Measurements from ENCODE around the gene PABPN1L. TPM values are rescaled to one million over a fixed set of nuclear protein-coding genes. Genes with fewer than 3 reads are reported as not detected.

PABPN1L gene
- total and polyA plus RNA-seq, 2 of the 4 experiments (the other 2 are of a cell fraction), result not detected

DNA sequence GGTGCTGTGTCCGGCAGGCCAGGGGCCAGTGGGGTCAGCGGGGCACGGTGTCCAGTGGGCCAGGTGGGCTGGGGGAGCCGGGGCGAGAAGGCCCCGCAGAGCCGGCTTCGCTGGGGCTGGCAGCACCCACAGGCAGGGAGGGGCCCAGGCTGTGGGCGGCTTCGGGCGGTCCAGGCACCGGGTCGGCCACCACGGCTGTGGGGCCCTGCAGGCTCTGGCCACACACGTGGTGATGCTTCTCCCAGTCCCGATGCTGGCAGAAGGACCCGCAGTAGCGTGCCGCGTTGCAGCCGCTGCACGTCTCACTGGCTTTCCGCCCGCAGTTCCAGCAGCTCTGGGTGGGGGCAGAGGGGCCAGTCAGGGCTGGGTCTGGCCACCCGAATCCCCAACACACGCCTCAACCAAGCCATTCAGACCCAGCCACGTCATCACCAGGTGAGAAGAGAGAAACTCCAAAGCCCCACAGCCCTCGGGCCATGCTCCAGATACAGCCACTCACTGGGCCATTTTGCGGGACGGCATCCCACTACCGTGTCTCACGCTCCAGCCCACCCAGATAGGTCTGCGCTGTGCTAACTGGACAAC, 10.6 kb upstream of the PABPN1L start:
- H3K9ac ChIP-seq (ENCODE audit: low read depth, low read length), result no peak overlapping the region
- H3K79me1 ChIP-seq (ENCODE audit: low read depth in 1 of 2, low read length in 2 of 2), result no peaks in the 10 kb centered on the region
- no peak for TF ChIP-seq FOS (IDR thresholded peaks at IDR 0.05; ENCODE audit: low read depth, low read length)
- TF ChIP-seq RCOR1 (IDR thresholded peaks at IDR 0.05; ENCODE audit: insufficient replicate concordance, low read length), result no peak
- TF ChIP-seq MAZ (IDR thresholded peaks at IDR 0.05; ENCODE audit: borderline replicate concordance, low read depth, low read length), result no peak
- TF ChIP-seq BHLHE40 (IDR thresholded peaks at IDR 0.05; ENCODE audit: low read depth, low read length), result no peak
- dilution Hi-C loops (cut with HindIII; ENCODE audit: low sequenced_read_pairs, unreplicated experiment), result no loop called here
- no peak overlapping the region for H3K4me3 ChIP-seq (ENCODE audit: insufficient read depth, low read depth, low read length)
- no peak overlapping the region for H2BK15ac ChIP-seq (ENCODE audit: low read depth, low read length)
- H3K36me3 ChIP-seq (ENCODE audit: control insufficient read depth, insufficient read depth, low read length), result no peaks in the 10 kb centered on the region
- ATAC-seq (ENCODE audit: low read depth) (no peak), DNase-seq (no peak)
- H2BK5ac ChIP-seq (ENCODE audit: low read depth, low read length, poor library complexity, severe bottlenecking), result no peak overlapping the region
- no peak overlapping the region for H4K5ac ChIP-seq (ENCODE audit: low read depth, low read length)
- no peak overlapping the region for H2AK9ac ChIP-seq (replicated peaks; ENCODE audit: low read depth, low read length, poor library complexity)
- H3K9me3 ChIP-seq (ENCODE audit: control insufficient read depth, insufficient read depth, low read length), result no peaks in the 10 kb centered on the region
- H3K27ac ChIP-seq (ENCODE audit: insufficient read depth, low read length), result no peak overlapping the region
- H2BK120ac ChIP-seq (ENCODE audit: low read depth, low read length), result no peak overlapping the region
- no peak overlapping the region for H2BK20ac ChIP-seq (ENCODE audit: low read depth, low read length)
- H3K4ac ChIP-seq (ENCODE audit: low read depth, low read length), result no peak overlapping the region
- no peak overlapping the region for H2AK5ac ChIP-seq (ENCODE audit: low read depth, low read length)
- no peak overlapping the region for H3K56ac ChIP-seq (ENCODE audit: extremely low read depth, insufficient read depth, low read length)
- intact Hi-C loops (cut with micrococcal nuclease), result no loop called here
- no peak overlapping the region for H3K4me2 ChIP-seq (ENCODE audit: low read depth, low read length)
- no peak overlapping the region for H3K18ac ChIP-seq (ENCODE audit: low read depth, low read length)
- no peak overlapping the region for H4K91ac ChIP-seq (ENCODE audit: insufficient read depth, low read depth, low read length)
- H3K14ac ChIP-seq (replicated peaks; ENCODE audit: low read depth, low read length), result no peak overlapping the region
- no peak overlapping the region for H2AFZ ChIP-seq (replicated peaks; ENCODE audit: low read length, poor library complexity)
- WGBS, 2 experiments (ENCODE audit: extremely low coverage in 2 of 2, insufficient read length in 1 of 2), result 66% methylated on average over 13 of the region's 33 CpGs; no CpG with 5 or more reads in 1 of the 2 experiments
- H4K8ac ChIP-seq (ENCODE audit: low read depth in 2 of 2, low read length in 2 of 2), result no peak overlapping the region
- no peaks in the 10 kb centered on the region for H3K4me1 ChIP-seq (ENCODE audit: control insufficient read depth, insufficient read depth, low read length)
- H4K20me1 ChIP-seq (ENCODE audit: insufficient read depth, low read length), result no peaks in the 10 kb centered on the region
- CTCF ChIA-PET, result no interaction called here
- H3K27me3 ChIP-seq (ENCODE audit: control insufficient read depth, insufficient read depth, low read length), result peaks cover 60% of the 10 kb centered on the region
- BruUV-seq (replicated peaks), result no TSS peak
- in situ Hi-C loops (cut with MboI; ENCODE audit: low sequenced_read_pairs), result no loop called here
- H3K23ac ChIP-seq (ENCODE audit: low read depth, low read length), result no peak overlapping the region
- no peaks in the 10 kb centered on the region for H3K9me1 ChIP-seq (ENCODE audit: insufficient read depth, low read length)
- POLR2A ChIA-PET (ENCODE audit: unreplicated experiment), result no interaction called here

Data from IMR-90 (cell line).